ENCODE data around the gene GPAT2. TPM values are rescaled to one million over a fixed set of nuclear protein-coding genes. Genes with fewer than 3 reads are reported as not detected.
"Not testable (repeated sequence)": the region's sequence is repeated elsewhere in the genome, so short reads cannot be mapped to it uniquely, and the experiment has no call there.

The GPAT2 gene
- total RNA-seq (2012; rRNA removed) (0.28 and 0.36 TPM in 2 replicates), polyA plus RNA-seq (2012; rRNA removed) (0.53 and 0.57 TPM in 2 replicates), Bru-seq, nascent RNA (not detected), BruChase-seq, experiment 1, labeled RNA remaining after a 6-hour chase (percentile 6 among the genes with signal in this experiment), BruChase-seq, experiment 2, labeled RNA remaining after a 2-hour chase (not detected)
- 0.36 TPM in 2 replicates for polyA plus RNA-seq (2012; cell fraction: cytosol; rRNA removed)
- 0.88 and 2.4 TPM in 2 replicates for polyA plus RNA-seq (2012; cell fraction: nucleus; rRNA removed; ENCODE audit: low replicate concordance)
- long read RNA-seq, partial matches to known transcripts = 0 of 1 reads
- long read RNA-seq, other reads (novel, unspliced or antisense) = 1 of 1 reads

- H3K56ac ChIP-seq (ENCODE audit: extremely low read depth, insufficient read depth, low read length); H2AK5ac ChIP-seq (ENCODE audit: low read depth, low read length); H3K4me3 ChIP-seq (ENCODE audit: insufficient read depth, low read depth, low read length); H4K91ac ChIP-seq (ENCODE audit: insufficient read depth, low read depth, low read length); CTCF ChIA-PET; ATAC-seq (ENCODE audit: low read depth); H3K4me1 ChIP-seq (ENCODE audit: control insufficient read depth, insufficient read depth, low read length); BruUV-seq (replicated peaks); in situ Hi-C loops (cut with MboI; ENCODE audit: low sequenced_read_pairs); H3K4me2 ChIP-seq (ENCODE audit: low read depth, low read length); H4K5ac ChIP-seq (ENCODE audit: low read depth, low read length); H3K9me3 ChIP-seq (ENCODE audit: control insufficient read depth, insufficient read depth, low read length); H2BK15ac ChIP-seq (ENCODE audit: low read depth, low read length); H3K36me3 ChIP-seq (ENCODE audit: control insufficient read depth, insufficient read depth, low read length); POLR2A ChIA-PET (ENCODE audit: unreplicated experiment); H3K27ac ChIP-seq (ENCODE audit: insufficient read depth, low read length); H2AFZ ChIP-seq (replicated peaks; ENCODE audit: low read length, poor library complexity); H2BK5ac ChIP-seq (ENCODE audit: low read depth, low read length, poor library complexity, severe bottlenecking); H3K23ac ChIP-seq (ENCODE audit: low read depth, low read length); H3K9me1 ChIP-seq (ENCODE audit: insufficient read depth, low read length); H4K20me1 ChIP-seq (ENCODE audit: insufficient read depth, low read length); H3K18ac ChIP-seq (ENCODE audit: low read depth, low read length); H3K4ac ChIP-seq (ENCODE audit: low read depth, low read length); H3K14ac ChIP-seq (replicated peaks; ENCODE audit: low read depth, low read length); DNase-seq; H4K8ac ChIP-seq (ENCODE audit: low read depth in 2 of 2, low read length in 2 of 2); intact Hi-C loops (cut with micrococcal nuclease); H2AK9ac ChIP-seq (replicated peaks; ENCODE audit: low read depth, low read length, poor library complexity); H3K9ac ChIP-seq (ENCODE audit: low read depth, low read length); H3K27me3 ChIP-seq (ENCODE audit: control insufficient read depth, insufficient read depth, low read length); H2BK20ac ChIP-seq (ENCODE audit: low read depth, low read length); H3K79me1 ChIP-seq (ENCODE audit: low read depth in 1 of 2, low read length in 2 of 2); H2BK120ac ChIP-seq (ENCODE audit: low read depth, low read length); dilution Hi-C loops (cut with HindIII; ENCODE audit: low sequenced_read_pairs, unreplicated experiment): not testable (repeated sequence)
- WGBS, 2 experiments (ENCODE audit: extremely low coverage in 2 of 2, insufficient read length in 1 of 2) = no CpG with 5 or more reads among the region's 34 CpGs
Measured at GRCh38 chr2:96034792-96035191, at the start of gene GPAT2. TSS of gene GPAT2 (minus strand) at chr2:96034916. CDS start at chr2:96032359, 2,557 bp downstream.

Measured in IMR-90 (cell line).